GM12878 (cell line): ENCODE measurements around the gene COPS7A. TPM values are rescaled to one million over a fixed set of nuclear protein-coding genes. Genes with fewer than 3 reads are reported as not detected.

ENCODE experiments used
- GATAD2B ChIP-seq: fragments of 450-650 bp; conservative IDR thresholded peaks from 2 replicates; pipeline ENCODE4 v1.6.1; 2017; ENCODE audit warnings: low read depth, mild to moderate bottlenecking, moderate library complexity
- JUND ChIP-seq: IDR thresholded peaks from 2 replicates; pipeline ENCODE4 v1.6.1; 2012; ENCODE audit warnings: low read depth, mild to moderate bottlenecking, low read length, improper control_type of control experiment, moderate library complexity
- MEF2B ChIP-seq: fragments of 450-650 bp; IDR thresholded peaks from 2 replicates; pipeline ENCODE4 v1.6.1; 2018; ENCODE audit warnings: mild to moderate bottlenecking, moderate library complexity; ENCODE audit not compliant: partially characterized antibody, poor library complexity, severe bottlenecking
- MXI1 ChIP-seq: fragments of 150-350 bp; IDR thresholded peaks from 2 replicates; pipeline ENCODE4 v1.6.1; 2011; ENCODE audit warnings: low read depth, mild to moderate bottlenecking, inconsistent platforms, low read length, improper control_type of control experiment
- POLR2A ChIP-seq: IDR thresholded peaks from 2 replicates; pipeline ENCODE4 v1.6.1; 2011; ENCODE audit warnings: low read depth, mild to moderate bottlenecking, low read length
- POLR2AphosphoS5 ChIP-seq: IDR thresholded peaks from 2 replicates; pipeline ENCODE4 v1.6.1; 2011; ENCODE audit warnings: mild to moderate bottlenecking, low read length, inconsistent platforms
- RAD51 ChIP-seq: fragments of 450-650 bp; IDR thresholded peaks from 2 replicates; pipeline ENCODE4 v1.6.1; 2016; ENCODE audit warnings: moderate library complexity, mild to moderate bottlenecking, inconsistent platforms
- RFX5 ChIP-seq: IDR thresholded peaks from 2 replicates; pipeline ENCODE4 v1.6.1; 2011; ENCODE audit warnings: low read depth, low read length, improper control_type of control experiment
- SIN3A ChIP-seq: IDR thresholded peaks from 2 replicates; pipeline ENCODE4 v1.6.1; 2012; ENCODE audit warnings: low read depth, low read length, improper control_type of control experiment
- SREBF1 ChIP-seq: IDR thresholded peaks from 2 replicates; pipeline ENCODE4 v1.6.1; 2012; ENCODE audit warnings: mild to moderate bottlenecking, low read length
- SRF ChIP-seq, 2 experiments: IDR thresholded peaks; 2 replicates each; pipeline ENCODE4 v1.6.1; 2011; ENCODE audit warnings: low read depth in 2 of 2, low read length in 2 of 2, mild to moderate bottlenecking in 1 of 2, moderate library complexity in 1 of 2
- STAT1 ChIP-seq: fragments of 450-650 bp; conservative IDR thresholded peaks from 2 replicates; pipeline ENCODE4 v1.6.1; 2014; ENCODE audit warnings: antibody characterized with exemption, mild to moderate bottlenecking
- ZZZ3 ChIP-seq: IDR thresholded peaks from 2 replicates; pipeline ENCODE4 v1.6.1; 2011; ENCODE audit warnings: low read depth; ENCODE audit not compliant: control insufficient read depth, insufficient read length
- polyA plus RNA-seq, 11 experiments: library from polyadenylated mRNA; depleted of rRNA in 4 of 11; unstranded in 6 of 11; stranded (reverse) in 5 of 11; fragments of >200 nt; fragmentation: Nextera tagmentation in 4 of 11; fragmentation: Illumina TruSeq in 1 of 11; extraction: Ambion mirVana in 4 of 11; extraction: Trizol in 1 of 11; gene quantifications; 1 replicate in 1 of 11; 2 replicates in 10 of 11; pipeline versions ENCODE4 v1.2.1 to v1.2.3, GENCODE V29; 2011 to 2016; ENCODE audit warnings: inconsistent platforms in 2 of 11, missing spikeins in 2 of 11, low read depth in 1 of 11
- total RNA-seq, 4 experiments: library from RNA; depleted of rRNA in 3 of 4; stranded (reverse); fragments of >200 nt in 3 of 4; fragmentation: Illumina TruSeq in 1 of 4; extraction: Trizol in 1 of 4; gene quantifications; 2 replicates each; pipeline versions ENCODE4 v1.2.1 to v1.2.3, GENCODE V29; 2013 to 2021
- TF ChIP-seq, protein P1 (sequence below): fragments of 450-650 bp; IDR thresholded peaks from 2 replicates; pipeline ENCODE4 v1.6.1; 2018; ENCODE audit warnings: borderline replicate concordance, mild to moderate bottlenecking; ENCODE audit not compliant: partially characterized antibody
- TF ChIP-seq, protein P2 (sequence below): fragments of 450-650 bp; IDR thresholded peaks from 2 replicates; pipeline ENCODE4 v1.6.1; 2017; ENCODE audit warnings: low read depth, mild to moderate bottlenecking, moderate library complexity
- TF ChIP-seq, protein P3 (sequence below): fragments of 450-650 bp; IDR thresholded peaks from 2 replicates; pipeline ENCODE4 v1.6.1; 2017; ENCODE audit warnings: mild to moderate bottlenecking
- TF ChIP-seq, protein P4 (sequence below): IDR thresholded peaks from 2 replicates; pipeline ENCODE4 v1.6.1; 2011; ENCODE audit warnings: mild to moderate bottlenecking, low read depth, low read length, moderate library complexity; ENCODE audit not compliant: insufficient replicate concordance
- TF ChIP-seq, protein P5 (sequence below): fragments of 450-650 bp; IDR thresholded peaks from 2 replicates; pipeline ENCODE4 v1.6.1; 2016; ENCODE audit warnings: mild to moderate bottlenecking

The COPS7A gene
- total and polyA plus RNA-seq, 10 of the 15 experiments (the other 5 are each of a cell fraction or from before 2014, with no cell fraction given), result 25.7 to 74.0 (median 51.9) TPM

DNA sequence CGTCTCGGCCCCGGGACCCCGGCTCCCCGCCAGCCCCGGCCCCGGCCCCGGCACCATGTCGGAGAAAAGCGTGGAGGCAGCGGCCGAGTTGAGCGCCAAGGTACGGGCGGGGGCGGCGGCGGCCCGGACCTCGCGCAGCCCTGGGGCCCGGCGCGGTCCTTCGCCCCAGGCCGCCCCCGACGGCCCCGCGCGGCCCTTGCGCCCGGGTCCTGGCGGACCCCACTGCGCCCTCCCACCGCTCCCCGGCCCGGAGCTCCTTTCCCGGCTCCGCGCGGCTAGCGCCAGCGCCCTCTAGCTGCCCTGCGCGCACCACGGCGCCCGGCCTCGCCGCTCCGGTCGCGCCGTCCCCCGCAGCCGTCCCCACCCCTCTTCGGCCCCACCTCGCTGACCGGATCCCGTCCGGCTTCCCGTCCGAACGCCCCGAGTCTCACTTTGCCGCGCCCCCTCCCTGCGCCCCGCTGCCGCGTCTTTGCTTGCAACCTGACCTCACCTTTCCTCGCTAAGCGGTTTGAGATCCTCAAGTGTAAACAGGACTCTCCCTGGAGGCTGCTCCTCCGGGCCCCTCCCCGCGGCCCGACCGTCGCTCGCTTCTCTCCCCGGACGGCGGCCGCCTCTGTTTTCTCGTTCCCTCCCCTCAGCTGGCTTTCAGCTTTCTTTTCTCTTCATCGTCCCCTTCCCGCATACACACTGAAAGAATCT lies 43.0 kb downstream of the COPS7A start (continued):
- TF ChIP-seq, protein P1, sequence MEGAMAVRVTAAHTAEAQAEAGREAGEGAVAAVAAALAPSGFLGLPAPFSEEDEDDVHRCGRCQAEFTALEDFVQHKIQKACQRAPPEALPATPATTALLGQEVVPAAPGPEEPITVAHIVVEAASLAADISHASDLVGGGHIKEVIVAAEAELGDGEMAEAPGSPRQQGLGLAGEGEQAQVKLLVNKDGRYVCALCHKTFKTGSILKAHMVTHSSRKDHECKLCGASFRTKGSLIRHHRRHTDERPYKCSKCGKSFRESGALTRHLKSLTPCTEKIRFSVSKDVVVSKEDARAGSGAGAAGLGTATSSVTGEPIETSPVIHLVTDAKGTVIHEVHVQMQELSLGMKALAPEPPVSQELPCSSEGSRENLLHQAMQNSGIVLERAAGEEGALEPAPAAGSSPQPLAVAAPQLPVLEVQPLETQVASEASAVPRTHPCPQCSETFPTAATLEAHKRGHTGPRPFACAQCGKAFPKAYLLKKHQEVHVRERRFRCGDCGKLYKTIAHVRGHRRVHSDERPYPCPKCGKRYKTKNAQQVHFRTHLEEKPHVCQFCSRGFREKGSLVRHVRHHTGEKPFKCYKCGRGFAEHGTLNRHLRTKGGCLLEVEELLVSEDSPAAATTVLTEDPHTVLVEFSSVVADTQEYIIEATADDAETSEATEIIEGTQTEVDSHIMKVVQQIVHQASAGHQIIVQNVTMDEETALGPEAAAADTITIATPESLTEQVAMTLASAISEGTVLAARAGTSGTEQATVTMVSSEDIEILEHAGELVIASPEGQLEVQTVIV, result no peak
- TF ChIP-seq RFX5 (no peak), JUND (no peak), SREBF1 (no peak), STAT1 (no peak), MEF2B (no peak), POLR2AphosphoS5 (no peak), GATAD2B (peak; percentile 85; the same call in 1 of the 2 replicates), MXI1 (peak; percentile 51; the same call in 1 of the 2 replicates), RAD51 (no peak), SRF (IDR thresholded peaks at IDR 0.05; ENCODE audit: low read depth in 2 of 2, low read length in 2 of 2) (no peak), ZZZ3 (no peak), POLR2A (peak; percentile 10), SIN3A (0 out of 2 replicates have a peak, but pooled peaks have one; percentile 30)
- TF ChIP-seq, protein P2, sequence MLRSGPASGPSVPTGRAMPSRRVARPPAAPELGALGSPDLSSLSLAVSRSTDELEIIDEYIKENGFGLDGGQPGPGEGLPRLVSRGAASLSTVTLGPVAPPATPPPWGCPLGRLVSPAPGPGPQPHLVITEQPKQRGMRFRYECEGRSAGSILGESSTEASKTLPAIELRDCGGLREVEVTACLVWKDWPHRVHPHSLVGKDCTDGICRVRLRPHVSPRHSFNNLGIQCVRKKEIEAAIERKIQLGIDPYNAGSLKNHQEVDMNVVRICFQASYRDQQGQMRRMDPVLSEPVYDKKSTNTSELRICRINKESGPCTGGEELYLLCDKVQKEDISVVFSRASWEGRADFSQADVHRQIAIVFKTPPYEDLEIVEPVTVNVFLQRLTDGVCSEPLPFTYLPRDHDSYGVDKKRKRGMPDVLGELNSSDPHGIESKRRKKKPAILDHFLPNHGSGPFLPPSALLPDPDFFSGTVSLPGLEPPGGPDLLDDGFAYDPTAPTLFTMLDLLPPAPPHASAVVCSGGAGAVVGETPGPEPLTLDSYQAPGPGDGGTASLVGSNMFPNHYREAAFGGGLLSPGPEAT, result no peak
- TF ChIP-seq, protein P3, sequence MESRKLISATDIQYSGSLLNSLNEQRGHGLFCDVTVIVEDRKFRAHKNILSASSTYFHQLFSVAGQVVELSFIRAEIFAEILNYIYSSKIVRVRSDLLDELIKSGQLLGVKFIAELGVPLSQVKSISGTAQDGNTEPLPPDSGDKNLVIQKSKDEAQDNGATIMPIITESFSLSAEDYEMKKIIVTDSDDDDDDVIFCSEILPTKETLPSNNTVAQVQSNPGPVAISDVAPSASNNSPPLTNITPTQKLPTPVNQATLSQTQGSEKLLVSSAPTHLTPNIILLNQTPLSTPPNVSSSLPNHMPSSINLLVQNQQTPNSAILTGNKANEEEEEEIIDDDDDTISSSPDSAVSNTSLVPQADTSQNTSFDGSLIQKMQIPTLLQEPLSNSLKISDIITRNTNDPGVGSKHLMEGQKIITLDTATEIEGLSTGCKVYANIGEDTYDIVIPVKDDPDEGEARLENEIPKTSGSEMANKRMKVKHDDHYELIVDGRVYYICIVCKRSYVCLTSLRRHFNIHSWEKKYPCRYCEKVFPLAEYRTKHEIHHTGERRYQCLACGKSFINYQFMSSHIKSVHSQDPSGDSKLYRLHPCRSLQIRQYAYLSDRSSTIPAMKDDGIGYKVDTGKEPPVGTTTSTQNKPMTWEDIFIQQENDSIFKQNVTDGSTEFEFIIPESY, result no peak
- TF ChIP-seq, protein P4, sequence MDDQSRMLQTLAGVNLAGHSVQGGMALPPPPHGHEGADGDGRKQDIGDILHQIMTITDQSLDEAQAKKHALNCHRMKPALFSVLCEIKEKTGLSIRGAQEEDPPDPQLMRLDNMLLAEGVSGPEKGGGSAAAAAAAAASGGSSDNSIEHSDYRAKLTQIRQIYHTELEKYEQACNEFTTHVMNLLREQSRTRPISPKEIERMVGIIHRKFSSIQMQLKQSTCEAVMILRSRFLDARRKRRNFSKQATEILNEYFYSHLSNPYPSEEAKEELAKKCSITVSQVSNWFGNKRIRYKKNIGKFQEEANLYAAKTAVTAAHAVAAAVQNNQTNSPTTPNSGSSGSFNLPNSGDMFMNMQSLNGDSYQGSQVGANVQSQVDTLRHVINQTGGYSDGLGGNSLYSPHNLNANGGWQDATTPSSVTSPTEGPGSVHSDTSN, result no peak
- TF ChIP-seq, protein P5, sequence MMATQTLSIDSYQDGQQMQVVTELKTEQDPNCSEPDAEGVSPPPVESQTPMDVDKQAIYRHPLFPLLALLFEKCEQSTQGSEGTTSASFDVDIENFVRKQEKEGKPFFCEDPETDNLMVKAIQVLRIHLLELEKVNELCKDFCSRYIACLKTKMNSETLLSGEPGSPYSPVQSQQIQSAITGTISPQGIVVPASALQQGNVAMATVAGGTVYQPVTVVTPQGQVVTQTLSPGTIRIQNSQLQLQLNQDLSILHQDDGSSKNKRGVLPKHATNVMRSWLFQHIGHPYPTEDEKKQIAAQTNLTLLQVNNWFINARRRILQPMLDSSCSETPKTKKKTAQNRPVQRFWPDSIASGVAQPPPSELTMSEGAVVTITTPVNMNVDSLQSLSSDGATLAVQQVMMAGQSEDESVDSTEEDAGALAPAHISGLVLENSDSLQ, result no peak
